HuH-7.5 (cell line): ENCODE data around the gene EML3.
"Not testable (repeated sequence)": the region's sequence is repeated elsewhere in the genome, so short reads cannot be mapped to it uniquely, and the experiment has no call there.

Experiments
- DNase-seq: peaks from one replicate; pipeline ENCODE4 v3.0.0; 2011; ENCODE audit warnings: low spot score

Gene EML3

GRCh38 chr11:62573592-62574362 is 38.8 kb downstream of the EML3 start, which contains the start of gene EEF1G:
EEF1G (minus strand) TSS chr11:62573891; CDS start chr11:62573842, 49 bp downstream.
- peak; percentile 96 for DNase-seq

- DNase-seq = no peak
These were observed 39.5 kb downstream of the EML3 start for GRCh38 chr11:62573006-62573591.

- no peak for DNase-seq
These were observed 40.1 kb downstream of the EML3 start for GRCh38 chr11:62572431-62572830.

- DNase-seq = not testable (repeated sequence)
These were observed 41.1 kb downstream of the EML3 start for GRCh38 chr11:62571493-62571892.

- not testable (repeated sequence) for DNase-seq
These were observed 41.7 kb downstream of the EML3 start for GRCh38 chr11:62570903-62571302.

- DNase-seq = no peak
These were observed 43.0 kb downstream of the EML3 start for GRCh38 chr11:62569611-62570010.

GRCh38 chr11:62567018-62567633 is 45.4 kb downstream of the EML3 start:
- no peak for DNase-seq

GRCh38 chr11:62566247-62566646 is 46.3 kb downstream of the EML3 start:
- no peak for DNase-seq

GRCh38 chr11:62565100-62565802 is 47.3 kb downstream of the EML3 start:
- DNase-seq = no peak

- not testable (repeated sequence) for DNase-seq
These were observed 50.8 kb downstream of the EML3 start for GRCh38 chr11:62561677-62562230.

- peak; percentile 75 for DNase-seq
These were observed 51.9 kb downstream of the EML3 start for GRCh38 chr11:62560566-62561103.

GRCh38 chr11:62559626-62560025 is 52.9 kb downstream of the EML3 start:
- not testable (repeated sequence) for DNase-seq

- no peak for DNase-seq
These were observed 53.4 kb downstream of the EML3 start for GRCh38 chr11:62559204-62559603.

GRCh38 chr11:62558669-62559068 is 53.9 kb downstream of the EML3 start:
- DNase-seq = no peak

- DNase-seq = no peak
These were observed 55.5 kb downstream of the EML3 start for GRCh38 chr11:62556875-62557631.

GRCh38 chr11:62556108-62556874 is 56.3 kb downstream of the EML3 start:
- DNase-seq = no peak

- no peak for DNase-seq
These were observed 57.0 kb downstream of the EML3 start for GRCh38 chr11:62555464-62556107.

GRCh38 chr11:62554387-62555167 is 58.0 kb downstream of the EML3 start:
- DNase-seq = no peak

GRCh38 chr11:62553839-62554361 is 58.7 kb downstream of the EML3 start:
- DNase-seq = no peak
